H54 (cell line): Measurements from ENCODE around the gene CNST.
A peak's percentile ranks its signal among the peaks of the same experiment; 100 is the strongest.
"Not testable (repeated sequence)": the region's sequence is repeated elsewhere in the genome, so short reads cannot be mapped to it uniquely, and the experiment has no call there.

ENCODE experiments used
- DNase-seq: peaks from one replicate; pipeline ENCODE4 v3.0.0; 2011; ENCODE audit warnings: low spot score, mixed read lengths; ENCODE audit not compliant: insufficient read length
- FAIRE-seq: peaks from 3 replicates; lab custom pipeline; 2011; peaks lifted over from hg19 to GRCh38; lab: Jason Lieb, UNC
- POLR2A ChIP-seq: IDR thresholded peaks from 2 replicates; pipeline ENCODE4 v1.6.1; 2011; ENCODE audit warnings: low read depth, mild to moderate bottlenecking, low read length

Gene CNST

DNA sequence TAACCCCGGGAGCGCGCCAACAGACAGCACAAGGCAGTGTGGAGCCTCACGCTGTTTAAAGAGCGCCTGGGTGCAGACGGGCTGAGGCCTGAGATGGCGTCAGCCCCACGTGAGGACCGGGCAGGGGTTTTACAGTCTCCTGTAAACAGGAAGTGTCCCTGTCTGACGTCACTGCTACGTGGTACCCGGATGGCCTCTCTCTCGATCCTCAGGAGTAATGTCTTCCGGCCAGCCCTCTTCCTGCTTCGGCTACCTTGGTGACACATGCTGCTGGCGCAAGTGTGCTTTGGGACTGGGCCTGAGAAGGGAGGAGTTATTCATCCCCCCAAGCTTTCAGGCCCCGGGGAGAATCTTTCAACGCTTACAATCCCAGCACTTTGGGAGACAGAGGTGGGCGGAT is 41.2 kb downstream of the CNST start:
- FAIRE-seq (no peak), DNase-seq (no peak)
- TF ChIP-seq POLR2A: no peak

DNA sequence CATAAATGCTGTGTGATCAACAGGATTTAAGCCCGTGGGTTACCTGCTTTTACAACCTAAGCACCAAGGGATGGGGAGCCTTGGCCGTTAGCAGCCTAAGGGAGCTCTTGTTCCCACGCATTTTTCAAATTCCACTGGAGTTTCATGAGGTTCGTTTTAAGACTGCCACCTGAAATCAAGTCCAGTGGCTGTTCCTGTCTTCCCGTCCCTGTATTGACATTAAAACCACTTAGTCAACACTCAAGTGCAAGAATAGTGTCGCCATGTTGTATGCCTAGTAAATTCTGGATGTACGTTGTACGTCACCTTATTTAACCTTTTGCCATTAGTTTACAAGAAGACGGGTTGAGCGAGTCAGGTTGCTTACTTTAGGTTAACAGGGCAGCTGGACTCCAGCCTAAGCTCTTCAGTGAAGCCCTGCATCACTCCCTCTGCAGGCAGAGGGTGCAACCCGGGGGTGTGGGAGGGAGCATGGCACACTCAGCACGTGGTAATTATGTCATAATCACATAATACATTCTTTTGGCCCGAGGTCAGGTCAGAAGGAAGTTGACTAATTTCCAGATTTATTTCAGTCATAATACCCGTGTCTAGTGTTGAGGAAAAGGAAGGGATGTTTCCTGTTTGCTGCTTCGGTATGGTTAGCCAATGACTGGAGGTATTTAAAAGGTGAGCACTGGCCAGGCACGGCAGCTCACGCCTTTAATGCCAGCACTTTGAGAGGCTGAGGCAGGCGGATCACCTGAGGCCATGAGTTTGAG is 42.5 kb downstream of the CNST start:
- FAIRE-seq (peak; percentile 30), DNase-seq (peak; percentile 66)
- TF ChIP-seq POLR2A: no peak

DNA sequence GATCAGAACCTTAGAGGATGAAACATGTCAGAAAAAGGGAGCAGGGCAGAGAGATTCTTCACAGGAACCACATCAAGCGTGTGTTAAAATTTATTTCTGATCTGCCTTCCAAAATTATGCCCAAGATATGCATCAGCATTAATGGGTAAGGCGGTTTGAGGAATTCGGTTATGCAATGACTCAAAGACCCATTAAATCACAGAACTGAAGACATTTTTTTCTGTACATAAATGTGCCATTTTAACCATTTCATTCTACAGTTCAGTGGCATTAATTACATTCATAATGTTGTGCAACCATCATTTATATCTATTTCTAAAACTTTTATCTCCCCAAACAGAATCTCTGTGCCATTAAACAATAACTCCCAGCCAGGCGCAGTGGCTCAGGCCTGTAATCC is 43.4 kb downstream of the CNST start:
- TF ChIP-seq POLR2A: no peak
- FAIRE-seq: no peak
- DNase-seq: no peak

DNA sequence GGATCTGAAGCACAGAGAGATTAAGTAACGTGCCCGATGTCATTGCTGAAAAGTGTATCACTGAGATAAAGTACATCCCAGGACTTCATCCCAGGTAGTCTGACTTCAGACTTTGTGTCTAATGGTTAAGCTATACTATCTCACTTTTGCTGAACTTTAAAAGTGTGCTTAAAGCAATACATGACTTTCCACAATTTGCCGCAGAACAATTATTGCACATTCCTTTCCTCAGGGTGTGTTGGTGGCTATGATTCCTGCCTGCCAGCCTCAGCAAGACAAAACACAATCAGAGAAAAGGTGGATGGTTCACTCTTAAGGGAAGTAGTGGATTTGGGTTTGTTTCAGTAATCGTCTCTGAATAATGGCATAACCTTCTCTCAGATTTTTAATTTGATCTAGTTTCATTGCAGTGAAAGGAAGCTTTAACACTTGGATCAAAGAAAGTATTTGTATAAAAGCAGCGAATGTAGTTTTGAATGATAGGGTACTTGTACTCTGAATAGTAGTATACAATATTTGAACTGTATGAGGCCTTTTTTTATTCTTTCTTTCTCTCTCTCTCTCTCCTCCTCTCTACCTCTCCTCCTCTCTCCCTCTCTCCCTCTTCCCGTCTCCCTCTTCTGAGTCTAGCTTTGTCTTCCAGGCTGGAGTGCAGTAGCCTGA is 47.0 kb downstream of the CNST start:
- FAIRE-seq: no peak
- DNase-seq: no peak
- no peak for TF ChIP-seq POLR2A

DNA sequence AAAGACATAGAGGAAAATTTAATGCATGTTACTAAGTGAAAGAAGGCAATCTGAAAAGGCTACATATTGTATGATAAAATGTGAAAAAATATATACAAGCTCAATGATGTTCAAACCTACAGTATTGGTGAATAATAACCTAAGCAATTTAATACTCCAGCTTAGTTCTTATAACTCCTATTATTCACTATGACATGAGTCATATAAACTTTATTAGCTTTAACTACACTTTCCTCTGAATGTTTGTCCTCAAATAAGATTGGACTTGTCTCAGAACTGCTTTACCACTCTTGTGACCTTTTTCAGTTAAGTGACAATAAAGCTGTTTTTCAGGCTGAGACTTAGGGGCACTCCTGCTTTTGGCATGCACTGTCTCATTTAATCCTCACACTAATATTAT is 50.9 kb downstream of the CNST start:
- DNase-seq: no peak
- no peak for TF ChIP-seq POLR2A
- no peak for FAIRE-seq

DNA sequence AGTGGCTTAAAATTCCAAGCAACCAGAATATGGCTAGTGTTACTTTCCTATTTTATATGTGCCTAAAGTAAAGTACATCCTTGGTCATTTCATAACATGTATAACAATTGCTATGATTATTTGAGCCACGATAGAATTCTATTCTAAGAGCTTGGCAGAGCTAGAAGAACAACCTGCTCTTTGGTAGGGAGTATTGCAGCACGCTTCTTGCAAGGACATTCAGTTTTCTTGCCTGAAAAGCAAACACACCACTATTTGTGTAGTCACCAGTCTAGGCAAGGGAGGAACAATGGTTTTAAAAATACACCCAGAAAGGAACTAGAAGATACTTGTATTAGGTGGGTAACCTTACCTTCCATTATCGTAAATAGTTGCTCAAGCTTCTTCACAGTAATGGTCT is 51.5 kb downstream of the CNST start:
- TF ChIP-seq POLR2A: no peak
- DNase-seq: no peak
- no peak for FAIRE-seq

DNA sequence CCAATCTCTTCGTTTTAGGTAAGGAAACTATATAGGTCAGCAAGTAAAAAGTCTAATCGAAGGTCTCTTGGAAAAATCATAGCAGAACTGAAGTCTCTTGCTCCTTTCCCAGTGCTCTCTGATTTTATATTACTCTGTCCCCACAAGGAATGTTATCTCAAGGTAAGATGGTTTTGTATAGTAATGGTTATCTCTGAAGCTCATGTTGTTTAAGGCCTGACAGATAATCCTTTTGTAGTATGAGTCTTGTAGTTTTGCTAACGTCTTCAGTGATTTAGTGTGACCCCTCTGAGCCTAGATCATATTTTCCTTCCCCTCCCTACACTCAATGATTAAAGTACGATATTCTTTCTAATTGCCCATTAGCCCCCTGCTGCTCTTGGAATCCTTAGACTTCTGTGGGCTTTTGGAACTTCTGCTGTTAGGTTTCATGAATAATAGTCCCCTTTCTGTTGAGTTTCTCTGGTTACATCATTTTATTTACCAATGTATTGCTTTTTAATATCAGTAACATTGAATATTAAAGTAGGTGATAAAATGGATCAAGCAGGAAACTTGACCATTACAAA is 52.1 kb downstream of the CNST start:
- no peak for FAIRE-seq
- no peak for DNase-seq

DNA sequence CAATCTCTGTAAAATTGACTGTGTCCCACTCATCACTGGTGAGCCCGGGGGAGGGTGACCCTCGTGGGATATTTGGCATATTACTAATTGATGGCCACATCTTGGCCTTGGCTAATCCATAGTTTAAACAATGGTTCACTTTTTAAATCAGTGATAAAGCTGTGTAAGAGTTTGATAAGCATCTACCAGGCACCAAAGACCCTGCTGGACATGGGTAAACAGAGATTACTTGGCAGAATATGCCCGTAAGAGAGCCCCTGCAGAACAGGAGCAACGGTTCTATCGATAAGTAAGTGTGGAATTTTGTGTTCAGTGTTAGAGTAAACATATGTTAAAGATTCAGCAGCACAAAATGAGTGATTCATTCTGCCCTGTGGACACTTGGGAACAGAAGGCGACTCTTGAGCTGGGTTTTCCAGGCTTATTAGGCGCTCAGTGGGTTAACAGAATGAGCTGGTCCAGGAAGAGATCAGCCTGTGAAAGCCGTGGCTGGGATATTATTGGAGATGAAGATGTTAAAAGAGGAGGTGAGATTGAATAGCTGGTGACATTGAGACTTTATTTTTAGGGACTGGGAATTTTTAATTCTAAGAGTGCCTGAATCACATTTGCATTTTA is 55.9 kb downstream of the CNST start:
- no peak for FAIRE-seq
- no peak for TF ChIP-seq POLR2A
- DNase-seq: no peak

More for the DNA sequence above, 52.1 kb downstream of the CNST start:
- no peak for TF ChIP-seq POLR2A

DNA sequence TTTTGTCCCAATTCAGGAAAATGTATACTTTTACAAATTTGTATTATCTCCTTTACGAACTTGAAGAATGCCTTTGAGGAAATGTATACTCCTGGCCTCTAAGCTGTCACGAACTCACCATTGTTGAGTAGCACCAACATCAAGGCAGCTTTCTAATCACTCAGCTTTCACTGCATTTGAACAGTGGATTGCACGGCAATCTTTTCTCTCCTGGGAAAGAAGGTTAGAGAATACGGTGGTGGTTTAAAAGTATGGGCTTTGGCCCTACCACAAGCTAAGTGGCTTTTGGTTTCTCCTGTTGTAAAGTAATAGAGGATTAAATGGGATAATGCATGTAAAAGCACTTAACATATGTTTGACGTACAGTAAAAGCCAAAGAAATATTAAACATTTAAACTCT is 57.8 kb downstream of the CNST start:
- no peak for DNase-seq
- no peak for FAIRE-seq
- TF ChIP-seq POLR2A: no peak

DNA sequence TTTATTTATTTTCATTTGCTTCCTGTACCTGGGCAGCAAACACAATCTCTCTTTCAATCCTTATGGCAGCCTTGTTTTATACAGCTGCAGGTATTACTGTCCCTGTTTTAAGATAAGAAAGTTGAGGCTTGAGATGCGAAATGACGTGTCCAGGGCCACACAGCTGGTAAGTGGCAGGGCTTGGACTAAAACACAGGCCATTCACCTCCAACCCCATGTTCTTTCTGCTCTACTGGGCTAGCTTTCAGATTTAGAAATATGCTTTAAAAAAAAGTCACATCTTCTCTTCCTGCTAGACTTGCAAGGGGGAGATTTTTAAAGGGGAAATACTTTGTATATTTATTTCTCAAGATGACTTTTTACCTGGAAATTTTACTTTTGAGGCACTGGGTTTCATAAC is 62.8 kb downstream of the CNST start:
- DNase-seq (no peak), FAIRE-seq (no peak)
- no peak for TF ChIP-seq POLR2A

DNA sequence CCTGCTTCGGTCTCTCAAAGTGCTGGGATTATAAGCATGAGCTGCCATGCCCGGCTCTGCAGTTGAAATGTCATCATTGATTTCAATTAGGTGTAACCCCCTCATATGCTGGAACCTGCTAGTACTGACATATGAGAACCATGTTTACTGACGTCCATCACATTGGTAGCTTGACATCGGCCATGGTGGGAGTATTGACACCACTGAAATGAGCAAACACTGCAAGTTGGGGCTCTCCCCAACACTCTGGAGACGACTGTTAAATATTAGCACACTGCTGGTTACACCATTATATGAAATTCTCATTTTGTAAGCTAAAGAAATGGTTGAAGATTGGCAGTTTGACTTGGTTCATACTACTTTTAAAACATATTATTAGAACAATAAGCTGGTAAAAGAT is 63.7 kb downstream of the CNST start:
- FAIRE-seq: no peak
- DNase-seq: no peak
- TF ChIP-seq POLR2A: no peak

DNA sequence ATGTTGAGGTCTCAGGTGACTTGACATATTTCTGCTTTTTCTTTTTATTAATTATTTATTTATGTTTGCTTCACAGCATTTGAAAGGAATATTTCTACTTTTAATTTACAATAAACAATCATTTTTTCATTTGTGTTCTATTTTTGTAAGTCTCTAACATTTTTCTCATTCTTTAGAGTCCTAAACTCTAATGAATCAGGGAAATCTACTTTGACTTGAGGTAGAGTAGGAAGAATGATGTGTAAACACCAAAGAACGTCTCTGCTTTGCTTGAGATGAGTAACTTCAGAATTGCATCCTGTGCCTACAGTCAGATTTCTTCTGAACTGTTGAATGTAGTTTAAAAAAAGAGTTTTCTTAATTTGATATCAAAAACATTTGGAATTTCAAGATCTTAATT is 65.2 kb downstream of the CNST start:
- DNase-seq (peak; percentile 20), FAIRE-seq (no peak)
- TF ChIP-seq POLR2A: no peak

DNA sequence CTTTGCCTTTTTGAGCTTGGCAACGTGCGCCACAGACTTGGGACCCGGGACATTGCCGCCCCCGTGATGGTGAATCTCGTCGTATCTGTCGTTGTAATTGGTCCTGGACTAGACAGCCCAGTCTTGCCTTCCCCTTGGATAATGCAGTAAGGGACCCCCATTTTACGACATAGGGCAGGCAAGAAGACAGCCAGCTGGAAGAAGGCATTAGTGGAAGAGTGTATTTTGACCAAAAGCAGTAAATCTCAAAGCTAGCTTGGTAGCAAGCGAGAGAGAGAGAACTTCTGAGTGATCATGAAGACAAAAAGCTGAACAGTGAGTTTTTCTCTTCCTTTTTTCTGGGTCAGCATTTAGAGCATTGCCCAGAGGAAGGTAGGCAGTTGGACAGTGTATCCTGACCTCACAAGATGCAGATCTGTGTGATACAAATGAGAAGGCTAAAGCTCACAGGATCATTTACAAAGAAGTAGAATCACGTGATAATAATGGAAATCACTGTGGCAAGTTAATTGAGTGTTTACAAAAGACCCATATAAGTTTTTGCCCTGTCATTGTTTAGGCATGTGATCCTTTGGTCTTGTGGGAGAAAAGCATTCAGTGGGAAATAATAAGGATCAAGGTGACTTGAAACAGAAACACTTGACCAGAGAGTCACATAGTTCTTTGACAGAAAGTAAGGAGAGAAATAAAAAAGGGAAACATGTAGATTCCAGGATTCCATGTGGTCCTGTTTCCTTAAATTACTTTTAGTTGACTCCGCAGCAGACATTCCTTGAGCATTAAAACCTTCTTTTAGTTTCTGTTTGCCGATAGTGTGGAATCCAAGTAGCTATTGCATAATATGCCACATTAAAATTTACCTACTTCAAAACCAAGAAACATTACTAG is 66.3 kb downstream of the CNST start:
- DNase-seq (peak; percentile 27), FAIRE-seq (no peak)
- no peak for TF ChIP-seq POLR2A

DNA sequence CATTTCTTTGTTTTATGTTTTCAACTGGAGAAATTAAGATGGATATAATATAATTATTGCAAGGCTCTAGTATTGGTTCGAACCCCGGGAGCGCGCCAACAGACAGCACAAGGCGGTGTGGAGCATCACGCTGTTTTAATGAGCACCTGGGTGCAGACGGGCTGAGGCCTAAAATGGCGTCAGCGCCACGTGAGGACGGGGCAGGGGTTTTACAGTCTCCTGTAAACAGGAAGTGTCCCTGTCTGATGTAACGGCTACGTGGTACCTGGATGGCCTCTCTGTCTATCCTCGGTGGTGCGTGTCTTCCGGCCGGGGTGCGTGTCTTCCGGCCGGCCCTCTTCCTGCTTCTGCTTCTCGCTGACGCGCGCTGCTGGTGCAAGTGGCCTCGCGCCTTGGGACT is 68.4 kb downstream of the CNST start:
- DNase-seq, FAIRE-seq: not testable (repeated sequence)
